GM21737 (cell line): ENCODE measurements around the gene TRIP4.

ENCODE experiments used
- ATAC-seq: cut with Tn5 transposase; IDR thresholded peaks from one replicate; pipeline ENCODE4 v1.9.1; 2021; ENCODE audit warnings: mild to moderate bottlenecking, moderate library complexity; ENCODE audit not compliant: unreplicated experiment

Gene TRIP4

GRCh38 chr15:64444836-64445235 lies 57.2 kb downstream of the TRIP4 start:
- ATAC-seq, result no peak

GRCh38 chr15:64447536-64448315 lies 60.1 kb downstream of the TRIP4 start:
- no peak for ATAC-seq

DNA sequence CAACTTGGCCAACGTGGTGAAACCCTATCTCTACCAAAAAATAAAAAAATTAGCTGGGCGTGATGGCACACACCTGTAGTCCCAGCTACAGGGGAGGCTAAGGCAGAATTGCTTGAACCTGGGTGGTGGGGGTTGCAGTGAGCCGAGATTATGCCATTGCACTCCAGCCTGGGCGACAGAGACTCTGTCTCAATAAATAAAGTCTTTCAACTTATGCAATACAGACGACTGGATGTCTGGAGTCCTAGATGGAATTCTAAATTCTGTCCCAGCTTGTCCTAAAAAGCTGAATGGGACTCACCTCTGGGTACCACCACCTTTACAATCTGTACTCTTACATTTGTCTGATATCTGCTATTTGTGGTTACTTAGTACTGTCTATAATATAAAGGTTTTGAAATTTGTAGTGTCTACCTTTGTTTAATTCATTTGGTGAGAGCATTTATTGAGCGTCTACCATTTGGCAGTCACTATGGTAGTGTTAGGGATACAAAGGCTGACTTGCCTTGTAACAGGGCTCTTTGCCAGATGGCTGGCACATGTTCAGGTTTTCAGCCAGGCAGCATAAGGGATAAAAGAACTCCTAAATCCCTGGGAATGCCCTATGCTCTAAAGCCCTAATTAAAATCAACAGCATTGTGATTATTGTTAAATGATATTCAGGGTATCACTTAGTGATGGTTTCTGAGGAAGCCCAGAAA lies 65.5 kb downstream of the TRIP4 start:
- ATAC-seq, result no peak

DNA sequence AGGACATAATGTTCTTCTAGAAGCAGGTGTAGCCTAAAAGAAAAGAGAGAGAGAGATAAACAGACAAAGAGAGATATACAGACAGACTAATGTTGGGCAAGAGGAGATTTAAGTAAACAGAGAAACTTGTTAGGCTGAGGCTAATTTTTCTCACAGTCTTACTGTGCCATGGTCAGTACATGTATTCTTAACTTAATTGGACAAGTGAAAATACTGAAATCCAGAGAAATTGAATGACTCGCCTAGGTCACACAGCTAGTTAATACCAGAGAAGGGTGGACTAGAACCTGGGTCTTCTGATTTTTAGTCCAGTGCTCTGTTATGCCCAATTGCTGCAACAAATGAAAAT lies 66.0 kb downstream of the TRIP4 start:
- no peak for ATAC-seq

DNA sequence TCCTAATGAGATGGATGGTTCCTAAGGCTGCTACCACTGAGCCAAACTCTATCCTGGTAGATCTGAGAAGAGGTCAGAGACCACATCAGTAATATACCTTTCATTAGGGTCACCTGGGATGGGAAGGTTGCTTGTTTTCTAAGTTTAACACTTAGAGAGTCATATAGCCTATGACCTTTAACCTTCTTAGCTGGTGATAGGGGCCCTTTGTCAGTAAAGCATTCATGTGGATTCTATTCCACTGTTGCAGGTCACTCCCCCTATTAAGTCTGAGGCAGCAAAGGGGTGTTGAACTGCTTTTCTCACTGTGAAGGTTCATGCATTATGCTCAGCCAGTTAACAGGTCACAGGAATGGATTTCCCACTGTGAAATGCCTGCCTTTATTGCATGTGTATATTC lies 66.6 kb downstream of the TRIP4 start:
- no peak for ATAC-seq

GRCh38 chr15:64455961-64456371 lies 68.3 kb downstream of the TRIP4 start:
- ATAC-seq, result no peak

DNA sequence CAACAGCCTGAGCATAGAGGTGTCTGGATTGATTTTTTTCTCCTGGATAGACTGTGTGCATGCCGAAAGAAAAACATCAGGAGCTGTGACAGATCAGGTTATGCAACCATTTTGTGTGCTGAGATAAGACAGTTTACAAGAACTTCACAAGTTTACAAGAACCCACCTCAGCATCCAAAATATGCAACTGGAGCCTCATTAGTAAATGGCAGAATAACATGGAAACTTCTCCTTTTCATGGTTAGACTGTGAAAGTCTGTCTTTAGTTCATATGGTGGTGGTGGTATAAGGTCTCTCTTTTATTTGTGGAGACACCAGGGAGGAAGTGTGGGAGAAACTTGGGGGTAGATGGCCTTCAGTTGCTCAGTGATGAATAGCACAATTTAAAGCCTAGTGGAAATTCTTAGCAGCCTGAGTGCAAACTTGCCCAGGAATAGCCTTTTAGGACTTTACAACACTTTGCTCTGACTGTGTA lies 69.0 kb downstream of the TRIP4 start:
- no peak for ATAC-seq

GRCh38 chr15:64459066-64459781 lies 71.6 kb downstream of the TRIP4 start:
- ATAC-seq, result no peak

- ATAC-seq, result peak; percentile 57
Measured at GRCh38 chr15:64460206-64460723, 72.6 kb downstream of the TRIP4 start, which contains the start of gene ZNF609. Gene ZNF609 (plus strand): TSS chr15:64460578. CDS start chr15:64499420, 38,842 bp downstream.

GRCh38 chr15:64460724-64461720 lies 73.4 kb downstream of the TRIP4 start:
- peak; percentile 16 for ATAC-seq

GRCh38 chr15:64461721-64462162 lies 74.1 kb downstream of the TRIP4 start:
- no peak for ATAC-seq

GRCh38 chr15:64462492-64462891 lies 74.9 kb downstream of the TRIP4 start:
- ATAC-seq, result no peak

GRCh38 chr15:64464276-64465005 lies 76.8 kb downstream of the TRIP4 start:
- ATAC-seq, result no peak

DNA sequence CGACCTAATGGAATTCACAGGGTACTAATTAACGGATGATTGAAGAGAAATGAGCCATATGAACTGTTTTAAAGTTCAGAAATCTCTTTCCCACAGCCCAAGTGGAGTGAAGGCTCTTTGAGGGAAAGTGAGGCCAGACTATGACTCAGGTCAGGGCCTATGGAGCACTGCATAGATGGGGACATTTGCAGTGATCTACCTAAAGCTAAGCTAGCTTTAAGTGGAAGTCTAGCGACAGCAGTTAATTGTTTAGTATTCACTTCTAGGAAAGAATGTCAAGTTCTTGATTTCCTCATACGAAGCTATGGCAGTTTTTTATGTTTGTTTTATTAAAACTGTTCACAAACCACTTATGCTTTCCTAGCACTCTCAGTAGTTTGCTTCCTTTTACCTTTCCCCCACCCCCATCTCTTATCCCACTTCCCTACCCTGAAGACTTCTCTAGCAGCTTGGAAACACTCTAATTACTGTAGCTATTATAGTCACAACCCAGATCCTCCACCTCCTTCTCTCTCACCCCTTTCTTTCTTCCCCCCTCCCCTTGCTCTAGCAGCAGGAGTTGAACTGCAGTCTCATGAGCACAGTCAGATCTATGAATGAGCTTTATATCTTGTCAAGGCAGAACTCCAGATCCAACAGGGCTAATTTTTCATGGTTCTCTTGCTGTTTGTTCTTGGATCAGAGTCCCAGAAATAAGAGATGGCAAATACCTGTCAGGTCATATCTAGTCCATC lies 78.9 kb downstream of the TRIP4 start:
- ATAC-seq, result no peak

DNA sequence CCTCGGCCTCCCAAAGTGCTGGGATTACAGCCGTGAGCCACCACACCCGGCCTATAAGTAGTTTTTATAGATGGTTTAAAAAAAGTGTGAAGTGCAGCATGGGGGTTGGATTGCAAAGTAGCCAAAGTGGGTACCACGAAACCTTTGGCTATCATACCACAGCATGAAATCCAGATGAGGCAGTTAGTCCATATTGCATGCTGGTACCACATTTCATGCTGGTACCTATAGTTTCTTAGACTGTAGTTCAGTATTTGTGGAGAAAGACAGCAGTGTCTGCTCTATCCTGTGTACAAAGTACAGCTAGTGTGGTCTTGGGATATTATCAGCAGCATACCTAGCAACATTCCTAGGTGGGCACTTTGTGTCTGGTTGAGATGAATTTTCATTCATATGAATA lies 84.5 kb downstream of the TRIP4 start:
- ATAC-seq, result no peak

- ATAC-seq, result no peak
Measured at GRCh38 chr15:64474846-64475245, 87.2 kb downstream of the TRIP4 start.

DNA sequence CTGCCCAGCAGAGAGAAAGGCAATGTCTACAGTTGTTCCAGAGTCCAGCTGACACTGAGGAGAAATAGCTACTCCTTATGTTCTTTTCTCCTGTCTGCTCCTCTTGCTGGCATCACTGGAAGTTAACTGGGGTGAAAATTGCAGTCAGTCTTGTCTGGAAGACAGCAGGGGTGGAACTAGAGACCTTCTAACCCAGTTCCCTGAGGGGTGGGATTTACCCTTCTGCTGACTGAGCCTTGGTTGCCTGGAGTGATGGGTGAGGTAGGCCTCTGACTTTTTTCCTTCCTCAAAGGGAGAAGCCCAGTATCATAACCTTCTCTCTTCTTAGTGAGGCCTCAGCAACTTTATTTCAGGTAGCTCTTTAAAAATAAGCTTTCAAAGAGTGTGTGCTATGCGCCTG lies 88.9 kb downstream of the TRIP4 start:
- ATAC-seq, result no peak

GRCh38 chr15:64478863-64479262 lies 91.2 kb downstream of the TRIP4 start:
- no peak for ATAC-seq

GRCh38 chr15:64480891-64481290 lies 93.3 kb downstream of the TRIP4 start:
- ATAC-seq, result no peak
